ENCODE measurements around the gene DAG1.
"Not testable (repeated sequence)": the region's sequence is repeated elsewhere in the genome, so short reads cannot be mapped to it uniquely, and the experiment has no call there.

Gene DAG1

GRCh38 chr3:49470714-49471420 lies 800 bp downstream of the DAG1 start:
- DNase-seq, result no peak

GRCh38 chr3:49471856-49472495 lies 1.9 kb downstream of the DAG1 start:
- no peak for DNase-seq

GRCh38 chr3:49476563-49476962 lies 6.5 kb downstream of the DAG1 start:
- no peak for DNase-seq

GRCh38 chr3:49482766-49483165 lies 12.7 kb downstream of the DAG1 start:
- DNase-seq, result no peak

GRCh38 chr3:49484471-49484870 lies 14.4 kb downstream of the DAG1 start:
- no peak for DNase-seq

GRCh38 chr3:49489247-49489646 lies 19.2 kb downstream of the DAG1 start:
- DNase-seq, result no peak

GRCh38 chr3:49492969-49493368 lies 22.9 kb downstream of the DAG1 start:
- no peak for DNase-seq

- no peak for DNase-seq
Observed at GRCh38 chr3:49493901-49494300, 23.8 kb downstream of the DAG1 start.

- DNase-seq, result no peak
Observed at GRCh38 chr3:49495023-49495422, 25.0 kb downstream of the DAG1 start.

GRCh38 chr3:49496845-49497244 lies 26.8 kb downstream of the DAG1 start:
- not testable (repeated sequence) for DNase-seq

- DNase-seq, result no peak
Observed at GRCh38 chr3:49497606-49498005, 27.5 kb downstream of the DAG1 start.

- DNase-seq, result no peak
Observed at GRCh38 chr3:49498239-49498638, 28.2 kb downstream of the DAG1 start.

GRCh38 chr3:49498648-49499047 lies 28.6 kb downstream of the DAG1 start:
- DNase-seq, result no peak

- DNase-seq, result no peak
Observed at GRCh38 chr3:49500205-49500731, 30.2 kb downstream of the DAG1 start.

- DNase-seq, result no peak
Observed at GRCh38 chr3:49500732-49501609, 30.9 kb downstream of the DAG1 start.

GRCh38 chr3:49501842-49502241 lies 31.8 kb downstream of the DAG1 start:
- no peak for DNase-seq

GRCh38 chr3:49506906-49507305 lies 36.8 kb downstream of the DAG1 start:
- DNase-seq, result no peak

GRCh38 chr3:49509028-49509561 lies 39.0 kb downstream of the DAG1 start:
- no peak for DNase-seq

- no peak for DNase-seq
Observed at GRCh38 chr3:49511639-49512038, 41.6 kb downstream of the DAG1 start.

GRCh38 chr3:49512781-49513355 lies 42.8 kb downstream of the DAG1 start:
- DNase-seq, result no peak

GRCh38 chr3:49513494-49514124 lies 43.5 kb downstream of the DAG1 start:
- no peak for DNase-seq

- DNase-seq, result no peak
Observed at GRCh38 chr3:49518016-49518415, 47.9 kb downstream of the DAG1 start.
